ENCODE results near the gene SEC31A. TPM values are rescaled to one million over a fixed set of nuclear protein-coding genes. Genes with fewer than 3 reads are reported as not detected.
"Not testable (repeated sequence)": the region's sequence is repeated elsewhere in the genome, so short reads cannot be mapped to it uniquely, and the experiment has no call there.

The SEC31A gene
- polyA plus RNA-seq, 3 donors: 74.8 to 120 (median 107) TPM

DNA sequence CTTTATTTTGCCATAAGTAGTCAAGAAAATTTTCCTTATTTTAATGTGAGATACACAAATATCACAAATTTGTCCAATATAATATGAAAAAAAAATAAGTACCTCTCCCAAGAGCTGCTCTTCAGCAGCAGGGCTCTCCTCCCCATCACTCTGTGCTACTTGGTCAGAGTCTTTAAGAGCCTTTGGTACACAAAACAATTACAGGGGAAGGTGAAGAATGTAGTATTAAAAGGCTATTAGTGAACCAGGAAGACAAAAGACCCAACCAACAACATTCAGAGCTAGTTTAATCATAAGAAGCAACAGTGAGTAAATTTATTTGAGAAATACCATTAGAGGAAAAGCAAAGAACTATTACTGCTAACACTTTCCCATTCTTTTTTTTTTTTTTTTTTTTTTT is 29.4 kb downstream of the SEC31A start:
- Histone ChIP-seq H3K9ac (ENCODE audit: insufficient read depth, low read length, poor library complexity, severe bottlenecking) (no peak overlapping the region), H3K27ac (ENCODE audit: low read depth in 1 of 2, low read length in 2 of 2) (no peak overlapping the region), H3K4me1 (ENCODE audit: control insufficient read depth in 1 of 2, insufficient read depth in 2 of 2, low read length in 2 of 2) (peaks cover 7 to 11% of the 10 kb centered on the region in 2 donors), H2AFZ (ENCODE audit: insufficient read depth, low read depth, low read length, poor library complexity, severe bottlenecking) (no peak overlapping the region), H3K27me3 (ENCODE audit: control insufficient read depth in 2 of 2, insufficient read depth in 2 of 2, low read length in 2 of 2) (no peaks in the 10 kb centered on the region), H3K79me2 (ENCODE audit: insufficient read depth, low read length) (peaks cover under 1% of the 10 kb centered on the region), H3K36me3 (replicated peaks in 1 of 2; ENCODE audit: control insufficient read depth in 1 of 2, insufficient read depth in 2 of 2, low read length in 2 of 2) (peaks cover 47 to 81% of the 10 kb centered on the region in 2 donors), H4K20me1 (ENCODE audit: insufficient read depth, low read length) (no peaks in the 10 kb centered on the region), H3K4me3 (replicated peaks in 1 of 3; ENCODE audit: low read depth in 2 of 3, low read length in 3 of 3) (no peak overlapping the region), H3K9me3 (replicated peaks in 1 of 2; ENCODE audit: control insufficient read depth in 1 of 2, insufficient read depth in 1 of 2, low read length in 2 of 2) (no peaks in the 10 kb centered on the region), H3K4me2 (replicated peaks; ENCODE audit: extremely low read depth, low read length, poor library complexity, severe bottlenecking) (no peak overlapping the region)
- H3K9me3 Mint-ChIP-seq: peaks cover 0 to 5% (median 0%) of the 10 kb centered on the region in 7 donors
- peak overlapping the region in 2 of 7 donors; percentile 42 to 78 for H3K27ac Mint-ChIP-seq
- no peak for DNase-seq
- TF ChIP-seq, protein P1, sequence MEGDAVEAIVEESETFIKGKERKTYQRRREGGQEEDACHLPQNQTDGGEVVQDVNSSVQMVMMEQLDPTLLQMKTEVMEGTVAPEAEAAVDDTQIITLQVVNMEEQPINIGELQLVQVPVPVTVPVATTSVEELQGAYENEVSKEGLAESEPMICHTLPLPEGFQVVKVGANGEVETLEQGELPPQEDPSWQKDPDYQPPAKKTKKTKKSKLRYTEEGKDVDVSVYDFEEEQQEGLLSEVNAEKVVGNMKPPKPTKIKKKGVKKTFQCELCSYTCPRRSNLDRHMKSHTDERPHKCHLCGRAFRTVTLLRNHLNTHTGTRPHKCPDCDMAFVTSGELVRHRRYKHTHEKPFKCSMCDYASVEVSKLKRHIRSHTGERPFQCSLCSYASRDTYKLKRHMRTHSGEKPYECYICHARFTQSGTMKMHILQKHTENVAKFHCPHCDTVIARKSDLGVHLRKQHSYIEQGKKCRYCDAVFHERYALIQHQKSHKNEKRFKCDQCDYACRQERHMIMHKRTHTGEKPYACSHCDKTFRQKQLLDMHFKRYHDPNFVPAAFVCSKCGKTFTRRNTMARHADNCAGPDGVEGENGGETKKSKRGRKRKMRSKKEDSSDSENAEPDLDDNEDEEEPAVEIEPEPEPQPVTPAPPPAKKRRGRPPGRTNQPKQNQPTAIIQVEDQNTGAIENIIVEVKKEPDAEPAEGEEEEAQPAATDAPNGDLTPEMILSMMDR (IDR thresholded peaks at IDR 0.05): no peak
- intact Hi-C loops (cut with micrococcal nuclease): loop anchor here in 1 of 2 donors (10.0 kb wide), 1 partner anchor 423 kb away; the partner anchor contains the start of gene COQ2
- no peak overlapping the region for H3K4me3 Mint-ChIP-seq
- H3K4me1 Mint-ChIP-seq: peaks cover 14% of the 10 kb centered on the region
- peaks cover 50 to 78% of the 10 kb centered on the region in 2 donors for H3K36me3 Mint-ChIP-seq
- peaks cover 0 to 1% (median 0%) of the 10 kb centered on the region in 3 donors for H3K27me3 Mint-ChIP-seq (ENCODE audit: low read depth in 3 of 3)

- peaks cover 49 to 81% of the 10 kb centered on the region in 2 donors for H3K36me3 Mint-ChIP-seq
- H3K4me3 ChIP-seq (replicated peaks in 1 of 3; ENCODE audit: low read depth in 2 of 3, low read length in 3 of 3); H3K9ac ChIP-seq (ENCODE audit: insufficient read depth, low read length, poor library complexity, severe bottlenecking): not testable (repeated sequence)
Measured at GRCh38 chr4:82860487-82860886, 30.5 kb downstream of the SEC31A start.

More at GRCh38 chr4:82860487-82860886, 30.5 kb downstream of the SEC31A start:
- H3K4me1 Mint-ChIP-seq; H3K9me3 Mint-ChIP-seq; H3K79me2 ChIP-seq (ENCODE audit: insufficient read depth, low read length); H3K9me3 ChIP-seq (replicated peaks in 1 of 2; ENCODE audit: control insufficient read depth in 1 of 2, insufficient read depth in 1 of 2, low read length in 2 of 2); DNase-seq; H3K4me3 Mint-ChIP-seq; H4K20me1 ChIP-seq (ENCODE audit: insufficient read depth, low read length); H3K27me3 Mint-ChIP-seq (ENCODE audit: low read depth in 3 of 3); H2AFZ ChIP-seq (ENCODE audit: insufficient read depth, low read depth, low read length, poor library complexity, severe bottlenecking); H3K4me1 ChIP-seq (ENCODE audit: control insufficient read depth in 1 of 2, insufficient read depth in 2 of 2, low read length in 2 of 2); H3K27me3 ChIP-seq (ENCODE audit: control insufficient read depth in 2 of 2, insufficient read depth in 2 of 2, low read length in 2 of 2); H3K4me2 ChIP-seq (replicated peaks; ENCODE audit: extremely low read depth, low read length, poor library complexity, severe bottlenecking); H3K27ac ChIP-seq (ENCODE audit: low read depth in 1 of 2, low read length in 2 of 2): not testable (repeated sequence)
- peaks cover 53 to 86% of the 10 kb centered on the region in 2 donors for H3K36me3 ChIP-seq (replicated peaks in 1 of 2; ENCODE audit: control insufficient read depth in 1 of 2, insufficient read depth in 2 of 2, low read length in 2 of 2)
- H3K27ac Mint-ChIP-seq: peak overlapping the region in 1 of 7 donors; percentile 55
- WGBS (ENCODE audit: insufficient coverage): 100% methylated on average over 1 of the region's 2 CpGs
- intact Hi-C loops (cut with micrococcal nuclease): loop anchor here in 1 of 2 donors (10.0 kb wide), 1 partner anchor 424 kb away; the partner anchor contains the start of gene COQ2

Data from CD14-positive monocyte (primary cell).